Urinary bladder (tissue), 4 donors: ENCODE measurements around the gene PTPN12. TPM values are rescaled to one million over a fixed set of nuclear protein-coding genes. Genes with fewer than 3 reads are reported as not detected.
"Not testable (repeated sequence)": the region's sequence is repeated elsewhere in the genome, so short reads cannot be mapped to it uniquely, and the experiment has no call there.

Experiments
- DNase-seq: peaks from one replicate; pipeline ENCODE4 v3.0.0-alpha.2; 2015; ENCODE audit errors: extremely low spot score
- H3K27ac ChIP-seq: one replicate; pipeline ENCODE4 v1.5.1; 2013; ENCODE audit warnings: low read depth, mild to moderate bottlenecking, moderate library complexity
- H3K36me3 ChIP-seq: one replicate; pipeline ENCODE4 v1.6.1; 2013; ENCODE audit warnings: mild to moderate bottlenecking, moderate library complexity; ENCODE audit not compliant: insufficient read depth
- H3K4me1 ChIP-seq: one replicate; pipeline ENCODE4 v1.6.1; 2013; ENCODE audit warnings: mild to moderate bottlenecking, moderate library complexity; ENCODE audit not compliant: insufficient read depth
- H3K4me3 ChIP-seq: one replicate; pipeline ENCODE4 v1.5.1; 2013; ENCODE audit warnings: low read depth, low read length
- WGBS: extraction: QIAGEN DNeasy Blood & Tissue Kit; methylation state at CpG from one replicate; pipeline ENCODE4 v1.1.7; 2013; 5-methylcytosine and 5-hydroxymethylcytosine counted together
- polyA plus RNA-seq: library from polyadenylated mRNA; stranded (reverse); fragments of 200-250 nt; gene quantifications from one replicate; pipeline ENCODE4 v1.2.3, GENCODE V29; 2013
- total RNA-seq: library from RNA; depleted of rRNA; stranded (reverse); fragments of >200 nt; gene quantifications from one replicate; pipeline ENCODE4 v1.2.3, GENCODE V29; 2014
- donor health status: healthy with polysubstance abuse.
- donor health status: healthy.

Gene PTPN12
- 136 TPM for total RNA-seq
- polyA plus RNA-seq = 54.7 TPM

- peak; percentile 15 for DNase-seq
- Histone ChIP-seq H3K4me3 (peak within 1 kb of the TSS; percentile 87), H3K4me1 (no peaks in the 10 kb centered on the region), H3K27ac (peak within 1 kb of the TSS; percentile 93), H3K36me3 (no peaks in the 10 kb centered on the region)
- WGBS = under 1% methylated on average over 64 of the region's 64 CpGs
Observed at GRCh38 chr7:77537136-77537777, at the start of gene PTPN12. Gene PTPN12 (plus strand): TSS chr7:77537295. CDS start chr7:77537547, 252 bp downstream.

- Histone ChIP-seq H3K27ac (no peak overlapping the region), H3K4me1 (no peaks in the 10 kb centered on the region), H3K36me3 (no peaks in the 10 kb centered on the region), H3K4me3 (no peak overlapping the region)
- WGBS = 61% methylated on average over 1 of the region's 1 CpG
- no peak for DNase-seq
Observed at GRCh38 chr7:77488986-77489385, 48.1 kb upstream of the PTPN12 start.

DNA sequence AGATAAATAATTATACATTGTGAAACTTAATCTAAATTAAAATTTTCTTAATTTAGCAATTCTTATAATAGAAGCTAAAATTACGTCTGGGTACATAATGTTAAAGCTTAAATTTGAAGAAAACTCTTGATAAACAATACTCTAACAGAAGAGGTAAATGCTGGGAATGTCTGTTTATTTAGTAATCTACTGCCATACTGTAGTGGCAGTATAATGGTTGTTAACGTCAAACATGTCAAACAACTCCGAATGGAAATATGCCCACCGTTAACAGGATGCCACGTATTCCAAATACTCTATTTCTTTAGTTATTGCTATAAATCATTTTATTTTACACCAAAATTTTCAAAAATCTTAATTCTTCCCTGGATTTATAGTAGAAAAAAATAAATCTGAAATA, 40.0 kb upstream of the PTPN12 start:
- no peak overlapping the region for H3K4me3 ChIP-seq
- no peak overlapping the region for H3K27ac ChIP-seq
- 80% methylated on average over 5 of the region's 5 CpGs for WGBS
- DNase-seq = no peak
- no peaks in the 10 kb centered on the region for H3K4me1 ChIP-seq
- H3K36me3 ChIP-seq = no peaks in the 10 kb centered on the region

DNA sequence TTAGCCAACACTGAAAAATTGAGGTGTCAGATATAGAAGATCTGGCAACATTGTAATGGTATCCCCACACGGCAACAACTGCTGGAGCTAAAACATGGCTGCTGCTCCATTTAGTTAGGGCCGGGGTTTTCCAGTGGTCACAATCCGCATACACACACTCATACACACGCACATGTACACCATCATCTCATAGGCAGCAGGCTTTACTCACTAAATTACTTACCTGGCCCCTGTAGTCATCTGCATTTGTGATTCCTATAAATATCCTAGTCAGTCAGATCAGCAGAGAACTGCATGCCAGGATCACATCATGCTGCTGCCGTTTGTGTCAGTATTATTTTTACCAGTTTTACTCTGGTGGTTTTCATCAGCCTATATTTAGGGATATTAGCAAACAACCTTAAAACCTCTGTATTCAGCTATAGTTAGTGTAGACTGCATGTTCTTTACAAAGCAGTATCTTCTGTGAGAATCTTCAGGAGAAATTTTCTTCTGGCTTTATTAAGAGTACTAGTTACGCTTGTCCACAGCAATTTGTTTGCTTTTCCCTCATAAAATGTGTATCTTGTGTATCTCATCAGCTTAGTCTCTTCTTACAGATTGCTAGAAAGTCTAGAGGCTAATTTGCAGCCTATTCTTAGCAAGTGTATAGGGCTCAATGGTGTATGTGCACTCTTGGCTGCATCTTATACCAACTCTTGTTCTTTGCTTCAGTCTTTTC, 38.3 kb upstream of the PTPN12 start:
- H3K4me3 ChIP-seq = no peak overlapping the region
- DNase-seq = no peak
- no peaks in the 10 kb centered on the region for H3K36me3 ChIP-seq
- WGBS = 78% methylated on average over 6 of the region's 6 CpGs
- H3K4me1 ChIP-seq = no peaks in the 10 kb centered on the region
- H3K27ac ChIP-seq = no peak overlapping the region

DNA sequence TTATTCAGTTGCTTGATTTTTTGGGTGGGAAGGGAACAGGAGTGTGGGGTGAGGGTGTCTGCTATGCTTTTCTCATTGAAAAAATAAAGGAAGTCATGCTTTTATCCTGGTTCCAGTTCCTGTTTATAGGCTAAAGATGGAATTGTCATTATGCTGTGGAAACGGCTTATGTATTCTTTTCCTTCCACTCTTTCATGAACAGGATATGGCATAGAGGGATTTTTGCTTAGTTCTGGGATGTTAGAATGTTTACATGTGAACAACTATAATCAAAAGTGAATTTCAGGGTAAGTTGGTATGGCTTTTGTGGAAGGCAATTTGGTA, 35.9 kb upstream of the PTPN12 start:
- no peak for DNase-seq
- 37% methylated on average over 1 of the region's 1 CpG for whole genome bisulfite sequencing

DNA sequence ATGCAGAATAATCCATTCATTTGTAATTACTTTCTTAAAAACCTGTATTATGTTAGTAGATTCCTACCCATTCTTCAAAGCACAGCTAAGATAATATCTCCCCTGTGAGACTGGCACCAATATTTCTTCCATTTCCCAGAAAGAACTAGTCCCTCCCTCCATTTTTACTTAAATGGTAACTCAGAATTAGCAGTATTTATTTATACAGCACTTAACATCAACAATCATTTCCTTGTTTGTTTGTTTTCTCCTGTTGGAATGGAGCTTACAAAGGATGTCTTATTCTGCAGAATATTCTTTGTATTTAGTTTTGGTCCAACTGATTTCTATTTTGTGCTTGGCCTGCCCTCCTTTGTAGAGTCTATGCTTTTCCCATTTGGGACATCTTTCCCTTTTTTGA, 32.1 kb upstream of the PTPN12 start:
- Histone ChIP-seq H3K4me3 (no peak overlapping the region), H3K36me3 (no peaks in the 10 kb centered on the region), H3K4me1 (no peaks in the 10 kb centered on the region), H3K27ac (no peak overlapping the region)
- DNase-seq = no peak

More for the DNA sequence above, 35.9 kb upstream of the PTPN12 start:
- H3K36me3 ChIP-seq = no peaks in the 10 kb centered on the region
- H3K27ac ChIP-seq = no peak overlapping the region
- no peak overlapping the region for H3K4me3 ChIP-seq
- no peaks in the 10 kb centered on the region for H3K4me1 ChIP-seq

DNA sequence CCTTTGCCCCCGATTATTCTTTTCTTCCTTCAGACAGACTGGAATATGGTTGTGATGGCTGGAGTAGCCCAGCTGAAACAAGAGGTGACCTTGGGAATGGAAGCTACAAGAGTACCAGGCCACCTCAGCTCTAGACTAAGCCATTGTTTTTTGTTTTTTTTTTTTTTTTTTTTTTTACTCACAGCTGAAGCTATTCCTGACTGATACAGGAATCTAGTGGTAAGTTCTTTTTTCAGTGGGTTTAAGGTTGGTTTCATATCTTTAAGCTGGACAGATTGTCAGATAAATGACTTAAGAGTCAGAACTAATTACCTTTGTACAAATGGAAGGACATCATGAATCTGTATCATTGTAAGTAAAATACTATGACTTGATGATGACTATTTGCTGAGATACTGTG, 30.2 kb upstream of the PTPN12 start:
- 92% methylated on average over 1 of the region's 1 CpG for WGBS
- DNase-seq = no peak
- H3K4me1 ChIP-seq = no peaks in the 10 kb centered on the region
- no peak overlapping the region for H3K4me3 ChIP-seq
- no peaks in the 10 kb centered on the region for H3K36me3 ChIP-seq
- no peak overlapping the region for H3K27ac ChIP-seq

- 64% methylated on average over 3 of the region's 5 CpGs for WGBS
- H3K27ac ChIP-seq, H3K4me3 ChIP-seq, H3K36me3 ChIP-seq, H3K4me1 ChIP-seq, DNase-seq: not testable (repeated sequence)
Observed at GRCh38 chr7:77513002-77513670, 24.0 kb upstream of the PTPN12 start.

GRCh38 chr7:77516085-77516484, 21.0 kb upstream of the PTPN12 start:
- Histone ChIP-seq H3K4me1 (no peaks in the 10 kb centered on the region), H3K27ac (no peak overlapping the region), H3K4me3 (no peak overlapping the region), H3K36me3 (no peaks in the 10 kb centered on the region)
- no peak for DNase-seq
- 87% methylated on average over 3 of the region's 3 CpGs for WGBS

GRCh38 chr7:77520261-77520660, 16.8 kb upstream of the PTPN12 start:
- no peak for DNase-seq
- Histone ChIP-seq H3K4me1 (no peaks in the 10 kb centered on the region), H3K36me3 (no peaks in the 10 kb centered on the region), H3K4me3 (no peak overlapping the region), H3K27ac (no peak overlapping the region)
- WGBS = 76% methylated on average over 1 of the region's 1 CpG

DNA sequence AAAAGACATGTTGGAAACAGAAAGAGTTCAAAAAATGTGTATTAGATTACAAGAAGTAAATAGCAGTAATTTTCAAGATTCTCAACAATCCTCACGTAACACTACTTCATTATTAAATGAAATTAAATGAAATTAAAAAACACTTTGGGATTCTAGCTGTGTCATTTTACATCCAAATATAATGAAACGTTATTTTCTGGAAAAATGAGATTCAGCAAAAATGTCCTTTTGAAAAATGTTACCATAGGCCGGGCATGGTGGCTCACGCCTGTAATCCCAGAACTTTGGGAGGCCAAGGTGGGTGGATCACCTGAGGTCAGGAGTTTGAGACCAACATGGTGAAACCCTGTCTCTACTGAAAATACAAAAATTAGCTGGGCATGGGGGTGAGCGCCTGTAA, 15.6 kb upstream of the PTPN12 start:
- WGBS = 97% methylated on average over 5 of the region's 5 CpGs
- not testable (repeated sequence) for H3K4me3 ChIP-seq, H3K4me1 ChIP-seq, H3K36me3 ChIP-seq, DNase-seq, H3K27ac ChIP-seq

DNA sequence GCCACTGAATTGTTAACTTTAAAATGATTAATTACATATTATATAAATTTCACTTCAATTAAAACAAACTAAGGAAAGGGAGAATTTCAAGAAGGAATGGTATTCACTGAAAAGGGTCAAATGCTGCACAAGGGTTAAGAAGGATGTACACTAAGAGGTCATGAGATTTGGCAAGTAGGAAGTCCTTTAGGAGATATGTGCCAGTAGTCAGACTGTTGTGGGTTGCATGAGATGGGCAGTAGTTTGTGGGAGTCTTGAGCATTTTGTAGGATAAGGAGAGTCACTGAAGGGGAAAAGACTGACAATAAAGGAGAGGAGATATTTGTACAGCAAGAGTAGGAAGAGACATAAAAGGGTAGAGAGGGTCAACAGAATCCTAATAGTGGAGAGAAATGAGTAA, 12.4 kb upstream of the PTPN12 start:
- Histone ChIP-seq H3K4me1 (no peaks in the 10 kb centered on the region), H3K36me3 (no peaks in the 10 kb centered on the region), H3K4me3 (no peak overlapping the region), H3K27ac (no peak overlapping the region)
- DNase-seq = no peak

DNA sequence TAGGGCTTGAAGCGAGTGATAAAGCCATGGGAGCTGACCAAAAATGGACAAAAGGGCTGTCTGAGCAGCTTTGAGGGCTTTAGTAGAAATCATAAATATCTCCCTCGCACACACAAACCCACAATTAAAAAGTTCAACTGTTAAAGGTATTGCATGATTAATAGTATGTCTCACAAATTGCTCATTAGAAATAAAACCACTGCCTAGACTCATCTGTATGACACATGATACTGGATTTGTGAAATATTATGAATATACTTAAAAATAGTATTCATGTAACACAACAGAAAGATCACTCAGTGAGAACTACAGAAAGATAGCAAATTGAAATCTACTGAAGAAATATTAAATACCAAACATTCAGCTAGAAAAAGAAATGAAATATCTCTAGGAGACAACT, 11.9 kb upstream of the PTPN12 start:
- Histone ChIP-seq H3K36me3 (no peaks in the 10 kb centered on the region), H3K27ac (no peak overlapping the region), H3K4me3 (no peak overlapping the region), H3K4me1 (no peaks in the 10 kb centered on the region)
- 85% methylated on average over 2 of the region's 2 CpGs for WGBS
- no peak for DNase-seq

DNA sequence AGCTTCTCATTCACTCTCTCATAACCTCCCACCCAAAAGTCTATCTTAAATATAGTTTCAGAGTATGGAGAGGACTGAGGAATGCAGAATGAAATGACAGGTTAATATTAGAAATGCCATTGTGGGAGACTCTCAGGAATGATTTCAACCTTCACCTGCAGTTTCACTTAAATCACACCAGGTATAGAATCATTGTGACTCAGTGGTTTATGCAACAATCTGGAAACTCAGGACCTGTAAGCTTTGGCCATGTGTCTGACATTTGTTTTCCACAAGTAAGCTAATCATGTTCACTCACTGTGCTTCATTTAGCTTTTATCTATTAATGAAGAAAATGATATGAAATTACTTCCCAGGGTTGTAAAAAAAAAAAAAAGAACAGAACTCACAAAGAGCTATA, 8.7 kb upstream of the PTPN12 start:
- H3K36me3 ChIP-seq = no peaks in the 10 kb centered on the region
- H3K4me1 ChIP-seq = no peaks in the 10 kb centered on the region
- no peak for DNase-seq
- H3K4me3 ChIP-seq = no peak overlapping the region
- no peak overlapping the region for H3K27ac ChIP-seq
